ENCODE results near the gene CCR1.
"Not testable (repeated sequence)": the region's sequence is repeated elsewhere in the genome, so short reads cannot be mapped to it uniquely, and the experiment has no call there.

CCR1 gene

GRCh38 chr3:46163556-46164041, 44.5 kb downstream of the CCR1 start:
- DNase-seq, result no peak

- no peak for DNase-seq
These were observed 45.0 kb downstream of the CCR1 start for GRCh38 chr3:46162975-46163555.

- DNase-seq, result not testable (repeated sequence)
These were observed 50.4 kb downstream of the CCR1 start for GRCh38 chr3:46157685-46158084.

- no peak for DNase-seq
These were observed 53.8 kb downstream of the CCR1 start for GRCh38 chr3:46154311-46154710.
